ENCODE results near the gene DPPA3.

DPPA3 gene

GRCh38 chr12:7731486-7731885, 20.3 kb downstream of the DPPA3 start:
- no peak for DNase-seq

DNA sequence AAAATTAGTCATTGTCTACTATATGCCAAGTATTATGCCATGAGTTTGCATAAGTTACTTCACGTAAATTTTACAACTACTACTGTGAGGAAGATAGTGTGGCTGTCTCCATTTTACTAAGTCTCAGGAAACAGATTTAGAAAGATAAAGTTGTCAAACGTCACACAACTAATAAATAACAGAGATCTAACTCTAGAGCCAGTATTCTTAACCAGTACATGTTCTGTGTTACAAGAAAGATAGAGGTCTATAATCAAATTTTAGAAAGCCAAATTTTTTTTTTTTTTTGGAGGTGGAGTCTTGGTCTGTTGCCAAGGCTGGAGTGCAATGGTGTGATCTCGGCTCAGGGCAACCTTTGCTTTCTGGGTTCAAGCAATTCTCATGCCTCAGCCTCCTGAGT, 21.8 kb downstream of the DPPA3 start:
- no peak for DNase-seq

DNA sequence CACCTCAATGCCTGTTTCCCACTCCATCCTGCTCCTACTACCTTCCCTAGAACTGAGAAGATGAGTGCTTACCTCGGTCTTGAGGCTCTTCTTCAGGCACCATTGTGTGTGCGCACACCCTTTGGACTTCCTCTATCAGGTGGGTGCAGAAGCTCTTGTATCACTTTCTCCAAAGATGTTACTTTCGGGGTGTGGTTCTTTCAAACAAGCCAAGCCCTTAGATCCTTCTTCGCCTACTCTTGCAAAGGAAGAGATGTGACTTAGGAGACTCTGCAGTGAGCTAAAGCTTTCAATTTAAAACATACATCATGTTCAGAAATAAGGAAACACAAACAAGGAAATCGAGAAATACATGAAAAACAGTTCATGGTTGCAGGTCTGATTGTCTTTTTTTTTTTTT, 36.0 kb downstream of the DPPA3 start, which contains the start of gene CLEC4C:
TSS of gene CLEC4C (minus strand) at position 130 of the 400 bp plus-strand sequence. CDS start at position 103, 27 bp downstream.
- no peak for DNase-seq

DNA sequence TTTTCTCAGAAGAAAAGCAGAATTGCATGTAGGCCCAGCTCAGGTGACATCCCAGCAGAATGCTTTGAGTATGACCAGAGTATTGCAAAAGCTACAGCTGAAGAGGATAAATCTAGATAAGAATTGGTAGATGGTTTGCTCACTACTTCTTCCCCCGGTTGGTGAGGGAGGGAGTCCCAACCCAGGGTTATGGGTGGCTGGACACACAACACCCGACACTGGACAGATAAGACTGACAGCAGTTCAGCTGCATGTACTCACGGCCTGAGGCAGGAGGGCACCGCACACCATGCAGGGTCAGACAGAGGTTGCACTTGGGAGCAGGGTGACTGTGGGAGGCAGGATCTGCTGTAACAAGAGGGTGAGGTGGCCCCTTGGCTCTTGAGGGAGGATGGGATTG, 37.6 kb downstream of the DPPA3 start:
- DNase-seq: no peak

DNA sequence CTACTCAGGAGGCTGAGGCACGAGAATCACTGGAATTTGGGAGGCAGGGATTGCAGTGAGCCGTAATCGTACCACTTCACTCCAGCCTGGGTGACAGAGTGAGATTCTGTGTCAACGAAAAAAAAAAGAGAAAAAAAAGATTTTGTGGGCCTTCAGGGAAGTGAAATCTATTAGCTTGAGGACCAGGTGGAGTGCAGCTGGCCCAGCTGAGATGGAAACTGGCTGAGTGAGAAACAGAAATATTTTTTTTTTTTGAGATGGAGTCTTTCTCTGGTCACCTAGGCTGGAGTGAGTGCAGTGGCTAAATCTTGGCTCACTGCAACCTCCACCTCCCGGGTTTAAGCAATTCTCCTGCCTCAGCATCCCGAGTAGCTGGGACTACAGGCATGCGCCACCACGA, 38.2 kb downstream of the DPPA3 start:
- no peak for DNase-seq

- no peak for DNase-seq
Observed at GRCh38 chr12:7750350-7750749, 39.1 kb downstream of the DPPA3 start.

DNA sequence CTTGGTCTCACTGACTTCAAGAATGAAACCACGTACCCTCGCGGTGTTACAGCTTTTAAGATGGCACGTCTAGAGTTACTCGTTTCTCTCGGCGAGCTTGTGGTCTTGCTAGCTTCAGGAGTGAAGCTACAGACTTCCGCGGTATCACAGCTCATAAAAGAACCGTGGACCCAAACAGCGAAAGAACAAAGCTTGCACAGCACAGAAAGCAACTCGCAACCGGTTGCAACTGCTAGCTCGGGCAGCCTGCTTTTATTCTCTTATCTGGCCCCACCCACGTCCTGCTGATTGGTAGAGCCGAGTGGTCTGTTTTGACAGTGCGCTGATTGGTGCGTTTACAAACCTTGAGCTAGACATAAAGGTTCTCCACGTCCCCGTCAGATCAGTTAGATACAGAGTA, 40.2 kb downstream of the DPPA3 start:
- no peak for DNase-seq

DNA sequence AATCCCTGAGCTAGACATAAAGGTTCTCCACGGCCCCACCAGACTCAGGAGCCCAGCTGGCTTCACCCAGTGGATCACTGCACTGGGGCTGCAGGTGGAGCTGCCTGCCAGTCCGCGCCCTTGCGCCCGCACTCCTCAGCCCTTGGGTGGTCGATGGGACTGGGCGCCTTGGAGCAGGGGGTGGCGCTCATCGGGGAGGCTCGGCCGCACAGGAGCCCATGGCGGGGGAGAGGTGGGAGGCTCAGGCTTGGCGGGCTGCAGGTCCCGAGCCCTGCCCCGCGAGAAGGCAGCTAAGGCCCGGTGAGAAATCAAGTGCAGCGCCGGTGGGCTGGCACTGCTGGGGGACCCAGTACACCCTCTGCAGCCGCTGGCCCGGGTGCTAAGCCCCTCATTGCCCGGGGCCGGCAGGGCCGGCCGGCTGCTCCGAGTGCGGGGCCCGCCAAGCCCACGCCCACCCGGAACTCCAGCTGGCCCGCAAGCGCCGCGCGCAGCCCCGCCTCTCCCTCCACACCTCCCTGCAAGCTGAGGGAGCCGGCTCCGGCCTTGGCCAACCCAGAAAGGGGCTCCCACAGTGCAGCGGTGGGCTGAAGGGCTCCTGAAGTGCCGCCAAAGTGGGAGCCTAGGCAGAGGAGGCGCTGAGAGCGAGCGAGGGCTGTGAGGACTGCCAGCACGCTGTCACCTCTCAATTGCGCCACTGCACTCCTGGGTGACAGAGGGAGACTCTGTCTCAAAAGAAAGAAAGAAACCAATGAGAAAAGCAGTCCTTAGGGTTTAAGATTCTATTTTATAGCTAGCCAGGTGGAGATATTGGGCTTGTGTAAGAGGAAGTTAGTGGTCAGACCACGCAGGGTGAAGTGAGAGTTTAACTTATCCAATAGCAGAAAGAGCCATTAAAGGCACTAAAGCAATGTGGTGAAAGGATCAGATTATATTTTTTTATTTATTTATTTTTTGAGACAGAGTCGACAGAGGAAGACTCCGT, 41.0 kb downstream of the DPPA3 start:
- peak; percentile 2 for DNase-seq

- peak; percentile 33 for DNase-seq
Observed at GRCh38 chr12:7755668-7756067, 44.4 kb downstream of the DPPA3 start.

DNA sequence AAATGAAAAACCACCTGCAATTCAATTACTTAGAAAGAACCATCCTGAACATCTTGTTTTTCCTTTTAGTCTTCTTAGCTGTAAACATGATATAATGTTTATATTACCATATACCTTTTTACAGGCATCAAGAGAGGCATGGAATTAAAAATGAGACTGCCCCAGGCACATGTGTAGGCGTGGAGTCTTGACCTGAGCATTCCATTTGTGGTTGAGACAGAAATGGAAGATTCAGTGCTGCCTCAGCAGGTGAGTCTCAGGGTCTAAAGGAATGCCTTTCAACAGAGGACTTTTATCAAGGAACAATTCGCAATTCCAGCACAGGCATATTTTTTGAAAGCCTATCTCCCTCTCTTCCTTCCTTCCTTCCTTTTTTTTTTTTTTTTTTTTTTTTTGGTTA, 45.8 kb downstream of the DPPA3 start:
- DNase-seq: no peak

DNA sequence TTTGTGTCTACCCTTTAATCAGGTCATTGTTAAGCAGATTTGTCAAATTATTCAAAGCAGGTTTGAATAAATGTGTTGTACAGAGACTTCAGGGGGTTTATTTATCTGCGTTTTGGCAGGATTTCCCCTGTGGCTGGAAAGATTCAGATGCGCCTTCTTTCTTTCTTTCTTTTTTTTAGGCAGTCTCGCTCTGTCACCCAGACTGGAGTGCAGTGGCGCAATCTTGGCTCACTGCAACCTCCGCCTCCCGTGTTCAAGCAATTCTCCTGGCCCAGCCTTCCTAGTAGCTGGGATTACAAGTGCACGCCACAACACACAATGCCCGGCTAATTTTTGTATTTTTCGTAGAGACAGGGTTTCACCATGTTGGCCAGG, 47.5 kb downstream of the DPPA3 start:
- no peak for DNase-seq

Data from CD4-positive, alpha-beta T cell treated with Interleukin-4 for 4 hours (primary cell).